H1 (cell line): ENCODE results near the gene ERVW-1. TPM values are rescaled to one million over a fixed set of nuclear protein-coding genes. Genes with fewer than 3 reads are reported as not detected.

Source experiments
- CTCF ChIA-PET: fragments of 300-600 bp; sonication (Branson Sonifier 250); formaldehyde crosslinking; loops from one replicate; lab custom pipeline; 2021; ENCODE audit not compliant: partially characterized antibody; lab: Charles Lee
- POLR2A ChIA-PET: fragments of 300-600 bp; sonication (Branson Sonifier 250); formaldehyde crosslinking; loops from one replicate; lab custom pipeline; 2021; ENCODE audit warnings: inconsistent platforms; ENCODE audit not compliant: partially characterized antibody; lab: Charles Lee
- DNase-seq, 2 experiments: peaks; one replicate each; pipeline versions ENCODE4 v3.0.0 to v3.0.0-alpha.2; 2010 to 2022; ENCODE audit warnings: low spot score in 2 of 2, low read depth in 1 of 2, mixed read lengths in 1 of 2
- FAIRE-seq: peaks from 2 replicates; lab custom pipeline; 2011; peaks lifted over from hg19 to GRCh38; lab: Jason Lieb, UNC
- H2AFZ ChIP-seq: 2 replicates; pipeline ENCODE4 v1.8.1; 2012; ENCODE audit warnings: low read length, inconsistent platforms
- H2AK5ac ChIP-seq: 2 replicates; pipeline ENCODE4 v1.6.1; 2013; ENCODE audit warnings: low read depth, low read length
- H2BK120ac ChIP-seq: replicated peaks from 2 replicates; pipeline ENCODE3; 2013; ENCODE audit warnings: low read depth, low read length, inconsistent platforms
- H2BK12ac ChIP-seq: 2 replicates; pipeline ENCODE4 v1.6.1; 2013; ENCODE audit warnings: low read depth, low read length
- H2BK15ac ChIP-seq: 2 replicates; pipeline ENCODE4 v1.6.1; 2013; ENCODE audit warnings: low read length
- H2BK20ac ChIP-seq: 2 replicates; pipeline ENCODE4 v1.6.1; 2013; ENCODE audit warnings: low read length
- H2BK5ac ChIP-seq: 2 replicates; pipeline ENCODE4 v1.6.1; 2013; ENCODE audit warnings: low read depth, low read length
- H3K14ac ChIP-seq: 2 replicates; pipeline ENCODE4 v1.6.1; 2013; ENCODE audit warnings: inconsistent platforms; ENCODE audit not compliant: insufficient read length
- H3K18ac ChIP-seq: 2 replicates; pipeline ENCODE4 v1.6.1; 2013; ENCODE audit warnings: low read length; ENCODE audit errors: extremely low read depth
- H3K23ac ChIP-seq: 2 replicates; pipeline ENCODE4 v1.6.1; 2013; ENCODE audit warnings: inconsistent platforms; ENCODE audit not compliant: insufficient read length
- H3K23me2 ChIP-seq: 2 replicates; pipeline ENCODE4 v1.6.1; 2013; ENCODE audit warnings: low read depth, low read length
- H3K27ac ChIP-seq: 2 replicates; pipeline ENCODE4 v1.6.1; 2011; ENCODE audit warnings: low read depth, low read length, inconsistent platforms
- H3K27me3 ChIP-seq, 4 experiments: replicated peaks in 1 of 4; 1 replicate in 1 of 4; 2 replicates in 3 of 4; pipeline versions ENCODE4 v1.6.1 to v1.8.1; 2011 to 2013; ENCODE audit warnings: low read length in 3 of 4, mild to moderate bottlenecking in 3 of 4, inconsistent platforms in 2 of 4, mixed read lengths in 2 of 4, moderate library complexity in 1 of 4; ENCODE audit not compliant: control insufficient read depth in 3 of 4, insufficient read depth in 3 of 4; ENCODE audit errors: extremely low read depth in 1 of 4
- H3K36me3 ChIP-seq, 4 experiments: 2 replicates each; pipeline versions ENCODE4 v1.6.1 to v1.8.1; 2011 to 2013; ENCODE audit warnings: mild to moderate bottlenecking in 4 of 4, low read length in 3 of 4, moderate library complexity in 2 of 4, control low read depth in 1 of 4, inconsistent platforms in 1 of 4; ENCODE audit not compliant: insufficient read depth in 4 of 4, control insufficient read depth in 2 of 4
- H3K4ac ChIP-seq: replicated peaks from 2 replicates; pipeline ENCODE3; 2013; ENCODE audit warnings: low read length, low read depth, mixed read lengths, inconsistent platforms; ENCODE audit not compliant: insufficient read length
- H3K4me1 ChIP-seq, 4 experiments: replicated peaks in 1 of 4; 1 replicate in 1 of 4; 2 replicates in 3 of 4; pipeline versions ENCODE4 v1.6.1 to v1.8.1; 2011 to 2013; ENCODE audit warnings: low read length in 3 of 4, inconsistent platforms in 2 of 4, mixed read lengths in 1 of 4; ENCODE audit not compliant: insufficient read depth in 4 of 4, control insufficient read depth in 3 of 4
- H3K4me2 ChIP-seq, 2 experiments: 2 replicates each; pipeline versions ENCODE4 v1.6.1 to v1.8.1; 2011 to 2013; ENCODE audit warnings: low read depth in 2 of 2, low read length in 2 of 2, control low read depth in 1 of 2, inconsistent platforms in 1 of 2, mild to moderate bottlenecking in 1 of 2; ENCODE audit not compliant: insufficient read depth in 1 of 2
- H3K4me3 ChIP-seq, 4 experiments: fragments of 200-600, 300-600 bp in 1 of 4; sonication (generic), shearing (Covaris generic), sonication (Bioruptor Twin) in 1 of 4; 2 replicates each; pipeline versions ENCODE4 v1.5.1 to v1.8.1; 2011 to 2016; ENCODE audit warnings: low read length in 4 of 4, low read depth in 3 of 4, control low read depth in 2 of 4, inconsistent platforms in 2 of 4, mild to moderate bottlenecking in 2 of 4, mixed read lengths in 1 of 4, moderate library complexity in 1 of 4; ENCODE audit not compliant: insufficient read depth in 2 of 4; ENCODE audit errors: extremely low read depth in 1 of 4
- H3K56ac ChIP-seq: replicated peaks from 2 replicates; pipeline ENCODE3; 2013; ENCODE audit warnings: low read depth, mild to moderate bottlenecking, mixed read lengths, low read length, inconsistent platforms; ENCODE audit not compliant: insufficient read length
- H3K79me1 ChIP-seq: 2 replicates; pipeline ENCODE4 v1.6.1; 2013; ENCODE audit warnings: low read depth, low read length, control low read depth
- H3K79me2 ChIP-seq, 2 experiments: 2 replicates each; pipeline versions ENCODE4 v1.6.1 to v1.8.1; 2012 to 2013; ENCODE audit warnings: low read length in 2 of 2, mild to moderate bottlenecking in 2 of 2, inconsistent platforms in 1 of 2; ENCODE audit not compliant: insufficient read depth in 2 of 2, control insufficient read depth in 1 of 2
- H3K9ac ChIP-seq, 4 experiments: replicated peaks in 1 of 4; 1 replicate in 1 of 4; 2 replicates in 3 of 4; pipeline versions ENCODE4 v1.6.1 to v1.8.1; 2011 to 2013; ENCODE audit warnings: low read depth in 3 of 4, low read length in 3 of 4, control low read depth in 2 of 4, mild to moderate bottlenecking in 2 of 4, moderate library complexity in 2 of 4, inconsistent platforms in 1 of 4; ENCODE audit errors: extremely low read depth in 1 of 4
- H3K9me3 ChIP-seq, 2 experiments: 2 replicates each; pipeline versions ENCODE4 v1.6.1 to v1.8.1; 2012 to 2013; ENCODE audit warnings: mild to moderate bottlenecking in 2 of 2, moderate library complexity in 2 of 2, control low read depth in 1 of 2, inconsistent platforms in 1 of 2, low read depth in 1 of 2, low read length in 1 of 2, mixed read lengths in 1 of 2; ENCODE audit not compliant: insufficient read depth in 2 of 2
- H4K20me1 ChIP-seq, 2 experiments: replicated peaks in 1 of 2; 2 replicates each; pipeline versions ENCODE3 to v1.8.1; 2011 to 2013; ENCODE audit warnings: inconsistent platforms in 2 of 2, low read length in 2 of 2, mild to moderate bottlenecking in 1 of 2; ENCODE audit not compliant: insufficient read depth in 2 of 2, control insufficient read depth in 1 of 2
- H4K5ac ChIP-seq: 2 replicates; pipeline ENCODE4 v1.6.1; 2013; ENCODE audit warnings: low read length, low read depth, mixed read lengths, inconsistent platforms; ENCODE audit not compliant: insufficient read length
- H4K8ac ChIP-seq: 2 replicates; pipeline ENCODE4 v1.8.0; 2013; ENCODE audit warnings: mild to moderate bottlenecking, moderate library complexity, low read length, inconsistent platforms; ENCODE audit not compliant: insufficient read depth; ENCODE audit errors: extremely low read depth
- H4K91ac ChIP-seq: replicated peaks from 2 replicates; pipeline ENCODE3; 2013; ENCODE audit warnings: low read length, mixed read lengths, inconsistent platforms; ENCODE audit not compliant: insufficient read length
- POU5F1 ChIP-seq: IDR thresholded peaks from 2 replicates; pipeline ENCODE4 v1.6.1; 2011; ENCODE audit warnings: low read depth, mild to moderate bottlenecking, low read length, moderate library complexity
- WGBS, 2 experiments: shearing (Covaris generic) in 1 of 2; methylation state at CpG; one replicate each; pipeline versions ENCODE4 v1.1.6 to v1.1.7; 2013 to 2015; ENCODE audit warnings: low lambda C conversion rate in 2 of 2, mixed read lengths in 2 of 2, inconsistent platforms in 1 of 2, low coverage in 1 of 2, missing lambda C conversion rate in 1 of 2; ENCODE audit not compliant: insufficient replicate concordance in 2 of 2, insufficient coverage in 1 of 2, insufficient read length in 1 of 2; ENCODE audit errors: extremely low coverage in 1 of 2, missing lambda C conversion rate in 1 of 2; 5-methylcytosine and 5-hydroxymethylcytosine counted together
- polyA plus RNA-seq, 7 experiments: library from polyadenylated mRNA; depleted of rRNA in 3 of 7; stranded (reverse) in 5 of 7; unstranded in 2 of 7; fragments of >200 nt in 5 of 7; fragments of 200-250 nt in 2 of 7; gene quantifications; 1 replicate in 5 of 7; 2 replicates in 1 of 7; 4 replicates in 1 of 7; pipeline versions ENCODE4 v1.2.1 to v1.2.3, GENCODE V29; 2011 to 2013; ENCODE audit warnings: missing spikeins in 2 of 7, mixed read lengths in 2 of 7
- total RNA-seq: library from RNA; stranded (reverse); fragmentation: NEBNext Ultra II Directional; extraction: Animal tissue kit (Norgen Biotek cat#: 25700); gene quantifications from 2 replicates; pipeline ENCODE4 v1.2.1, GENCODE V29; 2021

The ERVW-1 gene
- total and polyA plus RNA-seq, 2 of the 8 experiments (the other 6 are each of a cell fraction or from before 2014, with no cell fraction given): 0.08 TPM; not detected in 1

GRCh38 chr7:92460510-92460909, 17.2 kb downstream of the ERVW-1 start:
- no peaks in the 10 kb centered on the region for H3K79me2 ChIP-seq
- H4K8ac ChIP-seq: no peak overlapping the region
- H2BK5ac ChIP-seq: no peak overlapping the region
- FAIRE-seq (no peak), DNase-seq (no peak)
- H2BK12ac ChIP-seq: no peak overlapping the region
- no peak overlapping the region for H3K23ac ChIP-seq
- H4K5ac ChIP-seq: no peak overlapping the region
- no peak overlapping the region for H3K4me2 ChIP-seq
- H2BK120ac ChIP-seq: no peak overlapping the region
- H2BK15ac ChIP-seq: no peak overlapping the region
- no peak overlapping the region for H3K56ac ChIP-seq
- H3K27me3 ChIP-seq: no peaks in the 10 kb centered on the region
- no peak overlapping the region for H2BK20ac ChIP-seq
- POLR2A ChIA-PET: interaction anchor here (0.7 to 2.3 kb wide), 4 partner anchors 11 to 1276 kb away, joined by 3 to 17 read pairs (median 5); partner anchors contain the start of gene GATAD1
- CTCF ChIA-PET: interaction anchor here (0.9 to 3.2 kb wide), 26 partner anchors 9 to 647 kb away, joined by 3 to 31 read pairs (median 4); partner anchors contain the start of genes ANKIB1, ERVW-1, FAM133B and GATAD1
- H3K4ac ChIP-seq: no peak overlapping the region
- 91% methylated on average over 4 of the region's 4 CpGs; no CpG with 5 or more reads in 1 of the 2 experiments for WGBS, 2 experiments
- H3K9me3 ChIP-seq: no peaks in the 10 kb centered on the region
- no peak overlapping the region for H4K91ac ChIP-seq
- H3K36me3 ChIP-seq: peaks cover 2 to 25% (median 14%) of the 10 kb centered on the region in 4 experiments; a peak in 6 of 8 replicates
- peaks cover 0 to 2% of the 10 kb centered on the region in 2 experiments for H4K20me1 ChIP-seq
- H3K4me3 ChIP-seq: no peak overlapping the region
- no peaks in the 10 kb centered on the region for H3K79me1 ChIP-seq
- no peak overlapping the region for H3K14ac ChIP-seq
- no peak overlapping the region for H2AK5ac ChIP-seq
- H3K4me1 ChIP-seq: no peaks in the 10 kb centered on the region
- no peak overlapping the region for H3K9ac ChIP-seq
- no peak overlapping the region for H2AFZ ChIP-seq
- no peak overlapping the region for H3K27ac ChIP-seq
- H3K23me2 ChIP-seq: no peaks in the 10 kb centered on the region
- no peak overlapping the region for H3K18ac ChIP-seq
- no peak for TF ChIP-seq POU5F1
